ENCODE measurements around the gene CTSE. TPM values are rescaled to one million over a fixed set of nuclear protein-coding genes. Genes with fewer than 3 reads are reported as not detected.
"Not testable (repeated sequence)": the region's sequence is repeated elsewhere in the genome, so short reads cannot be mapped to it uniquely, and the experiment has no call there.

CTSE gene
- total and polyA plus RNA-seq, 12 donors, result 0.01 TPM; not detected in 11

DNA sequence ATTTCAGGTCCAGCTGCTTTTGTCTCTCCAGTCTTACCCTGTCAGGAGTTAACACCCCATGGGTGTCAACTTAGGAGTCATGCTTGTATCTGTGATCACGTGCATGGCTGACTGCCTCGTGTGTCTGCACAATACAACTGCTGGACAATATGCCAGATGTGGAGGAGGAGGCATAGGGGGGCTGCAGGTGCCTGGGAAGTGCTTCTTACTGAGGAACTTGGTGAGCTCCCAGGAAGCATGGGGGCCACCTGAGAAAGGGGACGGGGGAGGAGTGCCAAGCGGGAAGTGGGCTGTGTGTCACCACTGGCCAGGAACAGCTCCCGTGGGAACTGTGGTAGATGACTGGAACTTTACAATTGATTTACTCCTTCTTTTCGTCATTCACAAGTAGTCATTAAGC is 38.8 kb upstream of the CTSE start:
- Histone ChIP-seq H3K27me3 (no peaks in the 10 kb centered on the region), H3K9me3 (no peaks in the 10 kb centered on the region), H3K4me1 (peaks cover 0 to 13% (median 8%) of the 10 kb centered on the region in 9 donors), H3K36me3 (no peaks in the 10 kb centered on the region), H3K27ac (no peak overlapping the region), H3K4me3 (no peak overlapping the region)
- TF ChIP-seq, protein P1, sequence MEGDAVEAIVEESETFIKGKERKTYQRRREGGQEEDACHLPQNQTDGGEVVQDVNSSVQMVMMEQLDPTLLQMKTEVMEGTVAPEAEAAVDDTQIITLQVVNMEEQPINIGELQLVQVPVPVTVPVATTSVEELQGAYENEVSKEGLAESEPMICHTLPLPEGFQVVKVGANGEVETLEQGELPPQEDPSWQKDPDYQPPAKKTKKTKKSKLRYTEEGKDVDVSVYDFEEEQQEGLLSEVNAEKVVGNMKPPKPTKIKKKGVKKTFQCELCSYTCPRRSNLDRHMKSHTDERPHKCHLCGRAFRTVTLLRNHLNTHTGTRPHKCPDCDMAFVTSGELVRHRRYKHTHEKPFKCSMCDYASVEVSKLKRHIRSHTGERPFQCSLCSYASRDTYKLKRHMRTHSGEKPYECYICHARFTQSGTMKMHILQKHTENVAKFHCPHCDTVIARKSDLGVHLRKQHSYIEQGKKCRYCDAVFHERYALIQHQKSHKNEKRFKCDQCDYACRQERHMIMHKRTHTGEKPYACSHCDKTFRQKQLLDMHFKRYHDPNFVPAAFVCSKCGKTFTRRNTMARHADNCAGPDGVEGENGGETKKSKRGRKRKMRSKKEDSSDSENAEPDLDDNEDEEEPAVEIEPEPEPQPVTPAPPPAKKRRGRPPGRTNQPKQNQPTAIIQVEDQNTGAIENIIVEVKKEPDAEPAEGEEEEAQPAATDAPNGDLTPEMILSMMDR (IDR thresholded peaks at IDR 0.05), result no peak
- intact Hi-C loops (cut with DNase I), result no loop called here
- 33 to 53% methylated on average over 6 of the region's 6 CpGs for WGBS, 2 donors
- peak in 6 of 8 donors; percentile 53 to 70 (median 57) for ATAC-seq
- no peak for DNase-seq

DNA sequence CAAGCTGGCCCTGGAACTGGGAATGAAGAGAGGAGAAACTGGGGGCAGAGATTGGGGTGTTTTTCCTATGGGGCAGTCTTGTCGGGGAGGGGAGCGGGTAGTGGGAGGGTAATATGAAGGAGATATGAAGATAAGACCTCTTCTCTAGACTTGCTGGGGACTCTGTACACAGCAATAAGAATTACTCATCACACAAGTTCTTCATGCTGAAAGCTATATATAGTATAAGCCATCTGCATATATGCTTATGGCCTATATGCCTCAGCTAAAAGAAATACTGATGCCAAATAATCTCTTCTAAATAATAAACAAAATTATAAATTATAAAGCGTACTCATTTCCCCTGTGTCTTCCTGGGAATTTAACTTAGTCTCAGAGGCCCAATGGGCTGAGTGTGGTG is 37.1 kb upstream of the CTSE start:
- Histone ChIP-seq H3K4me3 (no peak overlapping the region), H3K9me3 (no peaks in the 10 kb centered on the region), H3K27me3 (no peaks in the 10 kb centered on the region), H3K27ac (no peak overlapping the region), H3K4me1 (peaks cover 0 to under 1% (median 0%) of the 10 kb centered on the region in 9 donors), H3K36me3 (no peaks in the 10 kb centered on the region)
- no peak for DNase-seq
- intact Hi-C loops (cut with DNase I), result no loop called here
- 88 to 92% methylated on average over 3 of the region's 3 CpGs for WGBS, 2 donors
- TF ChIP-seq, protein P1 (IDR thresholded peaks at IDR 0.05), result no peak
- no peak for ATAC-seq

DNA sequence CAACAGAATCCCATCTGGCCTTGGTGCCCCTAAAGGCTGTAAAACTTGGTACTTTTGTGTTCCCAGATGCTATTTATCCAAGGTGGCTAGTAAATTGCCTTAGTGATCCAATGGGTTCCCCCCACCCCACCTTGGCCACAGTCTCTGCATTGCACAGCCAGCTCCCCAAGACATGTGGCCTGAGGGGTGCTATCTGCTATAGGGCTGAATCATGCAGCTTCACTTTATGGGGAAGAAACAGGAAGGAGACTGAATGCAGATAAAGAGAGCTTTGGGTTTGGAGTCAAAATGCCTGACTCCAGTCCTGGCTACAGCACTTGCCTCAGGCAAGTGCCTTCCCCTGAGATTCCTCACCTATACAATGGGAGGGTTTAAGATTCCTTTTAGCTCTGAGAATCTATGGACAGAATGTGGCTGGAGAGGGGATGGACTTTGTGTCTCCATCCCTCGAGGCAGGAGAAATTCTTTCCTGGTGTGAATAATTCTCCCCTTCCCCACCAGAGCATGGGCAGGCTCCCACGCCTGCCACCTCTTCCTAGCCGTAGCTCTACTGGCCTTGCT is 35.7 kb upstream of the CTSE start:
- Histone ChIP-seq H3K4me1 (no peaks in the 10 kb centered on the region), H3K9me3 (no peaks in the 10 kb centered on the region), H3K4me3 (no peak overlapping the region), H3K27me3 (no peaks in the 10 kb centered on the region), H3K27ac (no peak overlapping the region), H3K36me3 (no peaks in the 10 kb centered on the region)
- DNase-seq (no peak), ATAC-seq (no peak)
- intact Hi-C loops (cut with DNase I), result no loop called here
- WGBS, 2 donors, result 70 to 90% methylated on average over 3 of the region's 3 CpGs
- TF ChIP-seq, protein P1 (IDR thresholded peaks at IDR 0.05), result no peak

DNA sequence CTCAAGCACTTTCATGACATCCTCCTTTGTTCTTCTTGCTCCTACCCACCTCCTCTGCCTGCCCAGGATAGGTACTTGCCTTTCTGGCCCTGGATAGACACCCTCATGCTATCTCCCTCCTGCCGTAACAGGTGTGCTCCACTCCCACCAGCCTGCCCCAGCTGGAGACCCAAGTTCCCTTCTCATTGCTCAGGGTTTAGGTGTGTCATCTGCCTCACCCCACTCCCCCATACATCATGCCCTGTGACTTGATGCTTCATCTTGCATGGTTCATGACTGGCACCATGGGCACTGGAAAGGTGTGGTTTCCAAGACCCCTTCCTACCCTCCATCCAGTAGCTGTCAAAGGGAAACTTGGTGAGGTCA is 35.2 kb upstream of the CTSE start:
- TF ChIP-seq, protein P1 (IDR thresholded peaks at IDR 0.05), result no peak
- no peaks in the 10 kb centered on the region for H3K27me3 ChIP-seq
- no peaks in the 10 kb centered on the region for H3K36me3 ChIP-seq
- H3K4me3 ChIP-seq, result no peak overlapping the region
- no peak overlapping the region for H3K27ac ChIP-seq
- H3K4me1 ChIP-seq, result no peaks in the 10 kb centered on the region
- intact Hi-C loops (cut with DNase I), result no loop called here
- 100% methylated on average over 1 of the region's 1 CpG for WGBS, 2 donors
- ATAC-seq, result no peak
- H3K9me3 ChIP-seq, result no peaks in the 10 kb centered on the region
- no peak for DNase-seq

DNA sequence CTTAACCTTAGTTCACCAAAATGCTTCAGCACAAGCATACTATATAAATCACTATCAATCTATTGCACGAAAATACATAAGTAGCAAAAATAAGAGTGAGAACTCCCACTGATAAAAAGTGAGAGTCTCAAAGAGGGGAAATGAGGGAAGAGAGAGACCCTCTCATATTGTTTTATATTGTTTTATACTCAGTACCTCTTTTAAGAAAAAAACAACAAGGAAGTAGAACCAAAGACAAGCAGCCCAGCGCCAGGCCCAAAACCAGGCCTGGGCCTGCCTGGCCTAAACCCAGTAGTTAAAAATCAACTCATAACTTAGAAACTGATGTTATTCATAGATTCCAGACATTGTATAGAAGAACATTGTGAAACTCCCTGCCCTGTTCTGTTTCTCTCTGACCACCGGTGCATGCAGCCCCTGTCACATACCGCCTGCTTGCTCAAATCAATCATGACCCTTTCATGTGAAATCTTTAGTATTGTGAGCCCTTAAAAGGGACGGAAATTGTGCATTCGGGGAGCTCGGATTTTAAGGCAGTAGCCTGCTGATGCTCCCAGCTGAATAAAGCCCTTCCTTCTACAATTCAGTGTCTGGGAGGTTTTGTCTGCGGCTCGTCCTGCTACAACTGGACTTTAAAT is 34.7 kb upstream of the CTSE start:
- H3K27ac ChIP-seq; H3K27me3 ChIP-seq; H3K4me3 ChIP-seq; H3K9me3 ChIP-seq; H3K36me3 ChIP-seq; H3K4me1 ChIP-seq; DNase-seq; ATAC-seq; intact Hi-C loops (cut with DNase I): not testable (repeated sequence)
- WGBS, 2 donors, result 86 to 97% methylated on average over 4 to 6 of the region's 9 CpGs

DNA sequence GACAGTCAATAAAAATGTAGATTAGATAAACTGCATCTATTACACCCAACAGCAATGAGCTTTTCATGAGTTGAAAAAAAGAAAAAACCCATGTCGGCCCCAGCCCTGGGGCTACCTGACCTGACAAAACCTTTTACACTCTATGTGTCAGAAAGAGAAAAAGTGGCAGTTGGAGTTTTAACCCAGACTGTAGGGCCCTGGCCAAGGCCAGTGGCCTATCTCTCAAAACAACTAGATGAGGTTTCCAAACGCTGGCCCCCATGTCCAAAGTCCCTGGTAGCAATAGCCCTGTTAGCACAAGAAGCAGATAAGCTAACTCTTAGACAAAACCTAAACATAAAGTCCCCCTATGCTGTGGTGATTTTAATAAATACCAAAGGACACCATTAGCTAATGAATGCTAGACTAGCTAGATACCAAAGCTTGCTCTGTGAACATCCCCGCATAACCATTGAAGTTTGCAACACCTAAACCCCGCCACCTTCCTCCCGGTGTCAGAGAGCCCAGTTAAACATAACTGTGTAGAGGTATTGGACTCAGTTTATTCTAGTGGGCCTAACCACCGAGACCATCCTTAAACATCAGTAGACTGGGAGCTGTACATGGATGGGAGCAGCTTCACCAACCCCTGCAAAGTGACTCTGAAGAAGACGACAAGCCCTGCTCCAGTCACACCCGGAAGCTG is 32.1 kb upstream of the CTSE start:
- ATAC-seq, result not testable (repeated sequence)

DNA sequence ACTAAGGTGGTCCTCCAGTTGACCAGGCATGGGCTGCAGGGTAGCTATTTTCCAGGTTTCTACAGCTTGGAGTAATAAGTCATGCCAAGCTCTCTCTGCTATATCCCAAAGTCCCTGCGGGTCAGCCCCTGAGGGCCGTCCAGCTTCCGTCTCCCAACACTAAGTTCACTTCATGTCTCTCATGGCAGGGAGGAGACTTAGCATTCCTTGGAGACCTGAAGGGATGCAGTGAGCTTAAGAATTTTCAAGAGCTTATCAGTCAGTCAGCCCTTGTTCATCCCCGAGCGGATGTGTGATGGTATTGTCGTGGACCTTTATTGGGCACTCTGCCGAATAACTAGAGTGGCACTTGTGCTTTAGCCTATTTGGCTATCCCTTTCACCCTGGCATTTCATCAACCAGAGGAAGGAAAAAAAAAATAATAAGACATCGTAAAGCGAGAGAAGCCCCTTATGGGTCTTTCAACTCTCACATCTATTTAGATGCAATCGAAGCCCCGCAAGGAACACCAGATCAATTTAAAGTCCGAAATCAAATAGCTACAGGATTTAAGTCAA is 31.5 kb upstream of the CTSE start:
- H3K27ac ChIP-seq; DNase-seq; H3K4me3 ChIP-seq; intact Hi-C loops (cut with DNase I); ATAC-seq; H3K27me3 ChIP-seq; H3K36me3 ChIP-seq; H3K9me3 ChIP-seq: not testable (repeated sequence)
- 88 to 90% methylated on average over 12 of the region's 12 CpGs for WGBS, 2 donors
- H3K4me1 ChIP-seq, result peaks cover 0 to 18% (median 0%) of the 10 kb centered on the region in 9 donors

More for the DNA sequence above, 32.1 kb upstream of the CTSE start:
- 91 to 95% methylated on average over 8 of the region's 8 CpGs for WGBS, 2 donors
- H3K27me3 ChIP-seq; H3K27ac ChIP-seq; H3K9me3 ChIP-seq; intact Hi-C loops (cut with DNase I); DNase-seq; H3K36me3 ChIP-seq; H3K4me3 ChIP-seq: not testable (repeated sequence)
- H3K4me1 ChIP-seq, result peaks cover 0 to 13% (median 0%) of the 10 kb centered on the region in 9 donors

Data from heart right ventricle (tissue), 16 donors.